Forelimb muscle (tissue), 1 donor: ENCODE results near the gene CHMP5. TPM values are rescaled to one million over a fixed set of nuclear protein-coding genes. Genes with fewer than 3 reads are reported as not detected.

ENCODE experiments used
- DNase-seq: peaks from one replicate; pipeline ENCODE4 v3.0.0-alpha.2; 2013; ENCODE audit warnings: low read depth
- polyA plus RNA-seq: library from polyadenylated mRNA; unstranded; fragments of 120-200 nt; gene quantifications from one replicate; pipeline ENCODE4 v1.2.1, GENCODE V29; 2013; ENCODE audit not compliant: insufficient read length

CHMP5 gene
- polyA plus RNA-seq, 1 donor = 72.3 TPM

DNA sequence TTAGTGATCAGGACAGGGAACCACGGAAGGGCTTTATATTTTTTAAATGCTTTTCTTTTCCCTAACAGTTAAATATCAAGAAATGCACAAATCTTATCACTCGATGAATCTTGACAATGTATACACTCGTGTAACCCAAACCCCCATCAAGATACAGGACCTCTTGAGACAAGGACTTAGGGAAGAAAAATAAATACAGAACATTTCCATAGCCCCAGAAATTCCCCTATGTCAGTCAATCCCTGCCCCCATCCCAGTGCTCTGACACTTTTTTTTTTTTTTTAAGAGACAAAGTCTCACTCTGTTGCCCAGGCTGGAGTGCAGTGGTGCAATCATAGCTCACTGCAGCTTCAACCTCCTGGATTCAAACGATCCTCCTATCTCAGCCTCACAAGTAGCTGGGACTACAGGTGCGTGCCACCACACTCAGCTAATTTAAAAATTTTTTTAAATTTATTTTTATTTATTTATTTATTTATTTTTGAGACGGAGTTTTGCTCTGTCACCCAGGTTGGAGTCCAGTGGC, 22.2 kb upstream of the CHMP5 start:
- no peak for DNase-seq

DNA sequence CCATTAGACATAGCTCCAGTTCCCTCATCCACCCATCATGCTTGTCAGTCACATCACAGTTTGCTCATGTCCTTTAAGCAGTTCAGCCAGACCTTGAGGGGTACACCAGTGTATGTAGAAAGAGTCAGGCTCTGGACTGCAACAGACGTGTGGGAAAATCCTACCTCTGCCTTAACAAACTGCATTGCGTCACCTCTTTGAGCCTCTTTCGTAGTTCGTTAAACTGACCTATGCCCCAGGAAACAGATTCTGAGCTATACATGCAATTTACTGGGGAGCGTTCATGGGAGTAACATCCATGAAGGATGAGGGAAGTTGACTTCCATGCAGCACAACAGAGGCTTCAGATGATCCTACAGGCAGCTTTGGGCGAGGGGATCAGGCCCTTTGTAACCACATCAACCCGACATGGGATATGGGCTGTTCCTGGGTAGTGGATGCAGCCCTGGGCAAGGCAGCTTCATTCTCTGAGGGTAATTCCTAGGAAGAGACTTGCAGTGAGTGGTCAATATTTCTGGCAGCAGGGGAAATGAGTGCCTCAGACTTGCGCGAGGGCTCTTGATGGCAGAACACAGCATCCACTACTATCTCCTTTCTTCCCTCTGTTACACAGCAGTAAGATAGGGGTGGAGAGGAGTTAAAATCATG, 20.6 kb upstream of the CHMP5 start:
- DNase-seq = no peak

DNA sequence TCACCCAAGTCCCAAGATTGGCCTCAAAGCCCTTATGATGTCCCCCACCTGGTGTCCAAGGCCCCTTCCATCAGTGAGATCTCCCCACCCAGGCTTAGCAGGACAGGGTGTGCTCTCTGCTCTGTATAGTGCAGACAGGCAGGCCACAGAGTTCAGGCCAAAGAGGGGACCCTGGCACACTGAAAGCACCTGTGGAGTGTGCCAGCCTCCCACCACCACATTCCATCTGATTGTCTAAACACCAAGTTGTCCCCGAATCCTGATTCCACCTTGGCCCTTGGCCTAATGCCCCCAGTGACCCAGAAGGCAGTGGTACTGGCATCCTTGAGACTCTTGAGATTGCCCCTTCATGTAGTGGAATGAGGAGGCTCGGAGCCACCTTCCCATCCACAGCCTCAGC, 19.5 kb upstream of the CHMP5 start:
- no peak for DNase-seq

DNA sequence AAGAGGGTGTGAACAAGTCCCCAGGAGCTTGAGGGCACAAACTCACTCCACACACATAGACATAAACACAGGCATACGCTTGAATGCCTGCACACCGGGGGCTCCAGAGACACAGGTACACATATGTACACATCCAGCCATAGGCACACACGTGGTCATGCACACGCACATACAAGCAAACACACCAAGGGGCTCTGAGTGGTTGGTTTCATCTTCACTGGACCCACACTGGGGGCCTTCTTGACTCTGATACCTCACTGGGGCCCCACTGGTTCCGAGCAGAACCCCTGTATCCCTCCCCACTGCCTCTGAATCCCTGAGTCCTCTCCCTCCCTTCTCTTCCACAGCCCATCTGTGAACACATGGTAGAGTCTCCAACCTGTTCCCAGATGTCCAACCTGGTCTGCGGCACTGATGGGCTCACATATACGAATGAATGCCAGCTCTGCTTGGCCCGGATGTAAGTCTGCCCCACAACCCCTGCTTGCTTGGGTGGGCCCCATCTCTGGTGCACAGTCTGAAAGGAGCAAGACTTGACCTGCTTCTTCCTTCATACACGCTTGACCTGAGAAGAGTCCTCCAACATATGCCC, 18.5 kb upstream of the CHMP5 start:
- DNase-seq = no peak

DNA sequence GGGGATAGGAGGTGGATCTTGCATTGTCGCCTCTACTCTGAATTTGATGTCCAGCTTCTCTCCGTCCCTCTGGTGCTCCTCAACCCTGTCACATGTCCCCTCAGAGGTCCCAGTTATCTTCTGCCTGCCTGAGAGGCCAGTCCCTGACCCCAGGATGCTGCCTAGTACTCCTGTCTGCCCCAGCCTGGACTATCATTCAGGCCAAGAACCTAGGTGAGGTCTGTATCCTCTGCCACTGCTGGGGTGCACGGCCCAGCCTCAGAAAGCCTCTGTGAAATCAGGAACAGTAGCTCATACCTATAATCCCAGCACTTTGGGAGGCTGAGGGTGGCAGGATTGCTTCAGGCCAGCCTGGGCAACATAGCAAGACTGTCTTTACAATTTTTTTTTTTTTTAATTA, 16.2 kb upstream of the CHMP5 start:
- DNase-seq = no peak

DNA sequence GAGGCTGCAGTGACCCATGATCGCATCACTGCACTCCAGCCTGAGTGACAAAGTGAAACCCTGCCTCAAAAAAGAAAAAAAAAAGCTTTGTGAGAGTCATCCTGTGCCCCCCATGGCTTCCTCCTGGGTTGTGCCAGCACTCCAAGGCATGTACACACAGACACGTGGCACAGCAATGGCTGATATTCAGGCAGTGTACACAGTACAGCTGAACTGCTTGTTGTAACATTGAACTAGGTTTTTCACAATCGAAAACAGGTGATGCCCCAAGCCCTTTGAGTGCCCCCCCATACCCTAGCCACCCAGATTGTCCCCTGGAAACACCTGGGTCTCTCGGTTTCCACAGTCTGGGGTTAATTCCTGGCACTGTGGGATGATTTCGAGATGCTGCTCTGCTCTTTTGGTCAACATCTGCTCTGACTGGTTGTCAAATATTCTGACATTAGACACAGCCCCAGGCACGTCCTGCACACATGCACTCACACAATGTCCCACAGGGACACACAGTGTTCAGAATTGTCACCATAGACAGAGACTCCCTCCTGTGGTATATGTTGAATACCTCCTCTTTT, 15.7 kb upstream of the CHMP5 start:
- no peak for DNase-seq

DNA sequence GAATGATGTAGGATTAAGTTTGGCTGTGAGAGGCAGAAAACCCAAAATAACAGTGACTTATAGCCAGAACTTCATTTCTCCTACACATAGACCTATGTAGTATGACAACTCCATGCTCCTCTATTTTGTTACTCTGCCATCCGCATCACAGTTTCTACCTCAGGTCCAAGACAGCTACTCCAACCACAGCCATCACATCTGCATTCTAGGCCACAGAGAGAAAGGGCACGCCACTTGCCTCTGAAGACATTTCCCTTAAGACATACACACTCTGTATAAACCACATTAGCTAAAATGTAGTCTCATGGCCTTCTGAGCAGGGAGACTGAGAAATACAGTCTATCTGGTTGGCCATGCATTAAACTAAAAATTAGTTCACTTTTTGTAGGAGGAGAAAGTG, 14.9 kb upstream of the CHMP5 start:
- DNase-seq = no peak

DNA sequence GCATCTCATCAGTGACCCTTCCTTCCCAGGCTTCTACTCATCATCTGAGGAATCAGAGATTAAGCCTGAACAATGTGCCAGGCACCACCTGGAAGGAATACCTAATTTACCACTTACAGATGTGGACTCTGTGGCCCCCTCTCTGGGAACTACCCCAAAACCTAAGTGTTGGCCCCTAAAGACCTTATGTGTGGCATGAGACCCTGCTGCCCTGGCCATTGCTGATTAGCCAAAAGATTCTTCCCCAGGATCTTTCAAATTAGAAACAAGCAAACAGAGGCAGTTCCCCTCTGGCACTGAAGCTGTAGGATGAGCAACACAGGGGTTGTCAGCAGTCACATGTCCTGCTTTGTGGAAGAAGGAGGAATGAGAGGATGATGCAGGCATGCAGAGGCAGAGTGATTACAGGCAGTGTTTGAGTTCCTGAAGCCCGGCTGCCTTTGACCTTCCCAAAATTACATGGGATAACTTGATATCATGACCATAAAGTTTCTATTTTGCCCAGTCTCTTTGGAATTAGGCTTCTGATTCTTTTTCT, 14.3 kb upstream of the CHMP5 start:
- DNase-seq = no peak

DNA sequence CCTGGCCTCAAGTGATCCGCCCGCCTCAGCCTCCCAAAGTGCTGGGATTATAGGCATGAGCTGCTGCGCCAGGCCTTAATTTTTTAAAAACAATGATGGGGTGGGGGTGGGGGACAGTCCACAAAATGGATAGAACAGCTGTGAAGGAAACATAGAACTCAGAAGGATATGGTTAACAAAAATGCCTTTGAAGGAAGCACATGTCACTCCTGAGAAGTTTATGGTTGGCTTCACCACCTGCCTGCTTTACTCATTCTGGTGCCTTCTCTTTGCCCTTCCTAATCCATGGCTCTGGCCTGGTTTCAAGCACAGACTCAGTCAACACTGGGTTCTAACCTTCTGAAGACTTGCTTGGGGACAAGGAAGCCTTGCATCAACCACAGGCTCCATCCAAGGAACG, 10.6 kb upstream of the CHMP5 start:
- no peak for DNase-seq

DNA sequence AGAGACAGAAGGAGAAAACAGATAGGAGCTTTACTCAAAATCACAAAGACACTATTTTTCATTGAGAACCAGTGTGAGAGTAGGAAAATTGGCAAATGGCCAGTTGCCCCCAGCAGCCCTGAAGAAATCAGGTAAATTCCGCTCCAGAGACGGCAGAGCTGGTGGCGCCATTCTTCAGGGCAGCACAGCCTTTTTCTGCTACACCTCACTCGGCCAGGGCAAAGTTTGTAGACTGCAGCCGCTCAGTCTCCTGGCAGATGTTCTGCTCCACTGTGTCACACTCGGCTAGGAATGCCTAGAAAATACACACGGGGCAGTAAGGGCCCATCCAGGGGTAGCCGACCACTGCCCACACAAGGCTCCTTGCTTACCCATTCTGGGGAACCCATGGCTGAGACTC, 9.8 kb upstream of the CHMP5 start:
- DNase-seq = no peak

DNA sequence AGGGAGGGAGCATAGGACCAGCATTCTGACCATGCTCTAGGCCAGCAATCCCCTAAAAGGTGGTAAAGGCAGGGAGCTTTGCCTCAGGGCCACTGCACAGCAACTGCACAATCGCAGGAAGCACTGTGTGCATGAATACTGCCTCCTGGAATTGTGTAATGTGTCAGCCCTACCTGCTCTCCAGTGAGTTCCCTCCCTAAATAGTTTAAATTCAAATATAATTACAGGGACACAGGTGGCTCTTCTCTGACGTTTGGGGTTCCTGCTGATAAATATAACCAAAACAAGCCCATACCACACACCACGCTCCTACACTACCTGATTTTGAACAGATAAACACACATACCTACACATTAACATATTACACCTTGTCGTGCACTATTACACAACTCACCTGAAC, 9.4 kb upstream of the CHMP5 start:
- DNase-seq = no peak

DNA sequence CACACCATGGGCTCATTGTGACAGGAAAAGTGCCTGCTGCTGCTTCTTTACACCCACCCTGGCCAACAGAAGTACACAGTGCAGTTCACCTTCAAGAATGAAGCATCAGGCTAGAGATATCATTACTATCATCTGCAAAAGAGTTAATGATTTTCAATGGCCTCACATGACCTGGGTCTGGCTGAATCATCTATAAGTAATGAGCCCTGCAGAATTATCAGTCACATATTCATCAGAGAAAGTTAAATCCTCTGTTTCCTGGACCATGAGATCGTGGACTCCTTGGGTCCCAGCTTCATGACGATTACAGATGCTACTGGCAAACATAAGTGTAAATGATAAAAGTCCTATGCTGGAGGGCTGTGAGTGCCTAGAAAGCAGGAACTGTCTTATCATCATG, 8.6 kb upstream of the CHMP5 start:
- DNase-seq = no peak

DNA sequence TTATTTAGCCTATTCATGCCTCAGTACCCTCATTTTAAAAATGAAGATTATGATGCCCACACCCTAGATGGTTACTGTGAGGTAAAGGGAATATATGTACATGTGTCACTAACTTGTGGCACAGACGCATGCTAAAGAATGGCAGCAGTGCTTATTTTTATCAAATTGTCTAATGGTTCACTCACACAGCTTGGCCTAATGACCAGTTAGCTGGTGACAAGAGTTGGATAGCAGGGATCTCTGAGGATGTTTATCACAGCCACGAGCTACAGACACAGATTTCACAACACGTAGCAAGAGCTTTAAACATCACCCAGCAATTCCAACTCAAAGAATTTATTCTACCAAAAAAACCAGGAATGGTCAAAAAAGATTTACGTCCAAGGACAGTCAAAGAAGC, 7.6 kb upstream of the CHMP5 start:
- DNase-seq = no peak

DNA sequence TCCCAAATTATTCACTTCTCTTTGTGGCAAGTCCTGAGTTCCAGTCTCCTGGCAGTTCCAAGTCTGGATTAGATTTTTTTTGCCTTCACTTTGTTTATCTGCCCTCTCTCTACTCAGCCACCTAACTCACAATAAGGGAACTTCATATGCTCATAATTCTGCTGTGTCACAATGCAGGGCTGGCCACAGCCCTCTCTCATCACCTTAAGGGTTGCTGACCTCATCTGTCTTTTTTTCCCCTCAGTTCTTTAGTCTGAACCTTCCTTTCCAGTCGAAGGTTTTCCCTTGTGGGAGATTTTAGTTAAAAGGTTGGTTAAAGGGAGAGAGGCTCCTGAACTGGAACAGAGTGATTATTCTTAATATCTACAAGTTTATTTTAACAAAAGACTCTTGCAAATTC, 4.5 kb upstream of the CHMP5 start:
- DNase-seq = no peak

DNA sequence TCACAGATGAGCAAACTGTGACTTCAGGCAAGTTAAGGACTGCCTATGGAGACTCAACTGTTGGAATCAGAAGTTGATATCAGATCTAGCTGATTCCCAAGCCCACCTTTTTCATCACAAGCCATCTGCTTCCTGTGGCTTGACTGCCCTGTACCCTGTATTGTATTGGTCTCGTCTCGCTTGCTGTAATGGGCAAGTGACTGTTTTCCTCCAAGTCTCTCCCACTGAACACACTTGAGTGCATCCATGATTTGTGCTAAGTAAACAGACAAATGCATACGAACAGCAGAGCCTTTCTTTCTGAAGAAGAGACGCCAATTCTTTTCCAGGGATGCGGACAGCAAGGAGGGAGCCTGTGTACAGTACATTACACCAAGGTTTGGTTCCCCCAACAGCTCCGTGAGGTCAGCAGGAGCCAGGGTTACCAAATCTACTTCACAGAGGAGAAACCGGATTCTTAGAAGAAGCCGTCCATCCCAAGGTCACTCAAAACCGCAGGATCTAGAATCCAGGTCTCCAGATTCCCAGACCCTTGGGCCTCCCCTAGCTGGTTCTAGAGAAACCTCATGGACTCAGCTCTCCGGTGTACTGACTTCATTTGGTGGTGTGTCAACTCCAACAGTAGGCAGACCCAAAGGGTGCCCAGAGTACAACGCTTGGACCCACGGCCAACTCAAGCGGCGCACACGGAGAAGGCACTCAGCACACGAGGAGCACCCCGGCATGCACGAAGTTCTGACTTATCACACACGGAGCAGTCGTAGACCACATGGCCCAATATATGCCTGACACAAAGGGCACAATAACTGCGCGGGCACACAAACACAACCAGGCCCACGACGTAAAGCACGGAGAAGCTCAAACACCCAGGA, 1.5 kb upstream of the CHMP5 start:
- DNase-seq = no peak

DNA sequence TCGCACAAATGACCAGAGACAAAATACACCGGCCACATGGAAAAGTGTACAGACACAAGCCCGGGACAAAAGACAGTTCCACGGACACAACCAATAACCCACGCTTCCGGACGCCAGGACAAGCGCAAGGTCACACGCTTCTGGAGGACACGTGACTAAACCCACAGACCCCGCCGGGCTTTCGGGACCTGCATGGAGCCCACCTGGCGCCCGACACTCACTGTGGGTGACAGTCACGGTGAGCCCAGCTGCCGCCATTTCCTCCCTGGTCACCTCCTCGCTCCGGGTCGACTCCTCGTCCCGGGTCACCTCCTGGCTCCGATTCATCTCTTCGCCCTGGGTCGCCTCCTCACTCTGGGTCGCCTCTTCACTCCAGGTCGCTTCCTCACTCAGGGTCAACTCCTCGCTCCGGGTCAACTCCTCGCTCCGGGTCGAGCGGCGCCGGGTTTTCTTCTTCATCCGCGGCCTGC, 811 bp upstream of the CHMP5 start:
- DNase-seq = no peak

DNA sequence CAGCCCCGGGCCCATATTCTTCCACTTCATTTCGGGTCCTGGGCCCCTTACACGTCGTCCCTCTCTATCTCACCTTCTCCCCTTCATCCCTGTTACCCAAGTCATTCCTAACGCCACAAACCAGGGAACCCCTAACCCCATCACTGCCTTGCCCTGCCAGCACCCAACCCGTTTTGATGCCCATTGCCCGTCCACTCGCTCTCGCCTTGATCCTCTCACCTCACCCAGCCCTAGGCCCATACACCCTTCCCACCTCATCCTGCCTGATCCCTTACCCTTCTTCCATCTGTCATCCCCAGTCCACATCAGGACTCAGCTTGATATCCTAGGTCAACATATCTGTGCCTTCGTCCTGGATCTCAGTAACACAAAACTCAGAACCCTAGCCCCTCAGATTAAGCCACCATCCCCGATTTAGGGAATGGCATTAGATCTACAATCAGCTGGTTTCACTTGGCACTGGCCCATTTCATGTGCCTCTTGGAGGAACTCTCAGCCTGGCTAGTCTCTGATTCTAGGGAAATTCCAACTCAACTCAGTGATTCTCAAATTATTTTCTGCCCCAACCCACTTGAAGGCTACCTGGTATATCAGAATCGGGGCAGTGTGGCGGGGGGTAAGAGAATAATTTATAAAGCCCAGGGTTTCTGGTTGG, 489 bp downstream of the CHMP5 start:
- DNase-seq = no peak

DNA sequence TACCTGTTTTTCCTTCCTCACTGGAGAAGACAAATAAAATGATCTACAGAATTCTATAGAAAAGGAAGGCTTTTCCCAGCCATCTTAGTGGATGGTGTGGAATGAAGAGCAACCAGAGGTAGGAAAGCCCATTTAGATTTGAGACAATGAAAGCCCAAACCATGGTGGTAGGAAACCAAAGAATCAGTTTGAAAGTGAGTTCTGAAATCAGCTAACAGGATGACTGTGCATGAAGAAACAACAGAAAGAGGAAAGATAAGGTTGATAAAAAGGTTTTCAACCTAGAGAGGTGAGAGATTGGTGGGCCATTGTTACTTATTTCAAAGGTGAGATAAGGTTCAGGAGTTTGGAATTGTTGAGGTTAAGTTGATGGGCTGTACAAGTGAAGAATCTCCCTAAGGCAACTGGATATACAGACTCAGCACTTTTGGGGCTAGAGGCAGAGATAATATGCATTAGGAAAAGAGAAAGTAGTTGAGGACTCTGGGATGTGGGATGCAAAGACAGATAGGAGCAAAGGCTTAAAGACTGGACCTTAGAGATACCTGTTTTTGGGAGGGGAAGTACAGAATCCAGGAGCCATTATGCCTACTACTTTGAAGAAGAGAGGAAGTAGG, 2.4 kb downstream of the CHMP5 start:
- DNase-seq = no peak

DNA sequence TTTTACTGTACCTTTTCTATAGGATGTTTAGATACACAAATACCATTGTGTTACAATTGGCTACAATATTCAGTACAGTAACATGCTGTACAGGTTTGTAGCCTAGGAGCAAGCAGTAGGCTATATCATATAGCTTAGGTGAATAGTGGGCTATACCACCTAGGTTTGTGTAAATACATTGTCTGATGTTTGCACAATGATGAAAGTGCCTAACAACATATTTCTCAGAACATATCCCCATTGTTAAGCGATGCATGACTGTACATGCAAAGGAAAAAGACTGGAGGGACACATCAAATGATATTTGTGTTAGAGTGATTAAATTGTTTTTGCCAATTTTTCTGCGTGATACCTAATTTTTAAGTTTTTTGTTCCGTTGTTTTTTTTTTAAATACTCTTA, 5.3 kb downstream of the CHMP5 start:
- no peak for DNase-seq

DNA sequence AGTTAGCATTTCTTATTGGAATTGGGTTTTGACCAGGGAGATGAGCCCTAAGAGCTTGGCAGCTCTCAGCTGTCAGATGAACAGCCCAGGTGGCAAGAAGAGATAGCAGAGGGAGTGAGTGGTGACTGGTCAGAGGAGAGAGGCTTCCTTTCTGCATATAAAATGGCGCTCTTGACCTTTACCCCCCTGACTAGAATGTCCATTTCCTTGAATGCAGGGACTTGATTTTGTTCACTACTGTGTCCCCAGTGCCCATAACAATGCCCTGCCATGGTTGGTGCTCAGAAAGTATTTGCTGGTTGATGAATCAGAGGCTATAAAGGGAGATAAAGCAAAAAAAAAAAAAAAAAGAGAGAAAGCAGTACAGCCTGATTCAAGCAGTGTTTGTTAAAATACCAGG, 7.2 kb downstream of the CHMP5 start:
- DNase-seq = no peak
